K562 (cell line): ENCODE measurements around the gene MRPL55. TPM values are rescaled to one million over a fixed set of nuclear protein-coding genes. Genes with fewer than 3 reads are reported as not detected.

Source experiments
- ATAC-seq: fragments of 200-7000 bp; cut with Tn5 transposase; 3 replicates; pipeline ENCODE4 v1.9.1; 2020; ENCODE audit warnings: moderate library complexity
- BruUV-seq: library from RNA; stranded (reverse); fragments of 400-500 nt; replicated peaks from 2 replicates; lab custom pipeline; 2021; lab: Mats Ljungman, UMichigan
- CTCF ChIA-PET: fragments of 300-600 bp; formaldehyde crosslinking; extraction: SDS; loops from one replicate; lab custom pipeline; 2021; ENCODE audit warnings: low intra/inter-chr PET ratio; lab: Yijun Ruan, JAX
- POLR2A ChIA-PET: fragments of 300-600, 350-650 bp; sonication (Branson Sonifier 250); formaldehyde crosslinking; extraction: SDS; loops from one replicate; lab custom pipeline; 2021; ENCODE audit warnings: antibody characterized with exemption, inconsistent platforms; lab: Yijun Ruan, JAX
- DNase-seq, 4 experiments: peaks; one replicate each; pipeline versions ENCODE4 v3.0.0 to v3.0.0-alpha.2; 2011 to 2018; ENCODE audit warnings: low spot score in 3 of 4, mixed read lengths in 3 of 4; ENCODE audit errors: extremely low read depth in 1 of 4
- FAIRE-seq: peaks from 2 replicates; lab custom pipeline; 2011; peaks lifted over from hg19 to GRCh38; lab: Jason Lieb, UNC
- H2AFZ ChIP-seq: 2 replicates; pipeline ENCODE4 v1.6.0; 2011; ENCODE audit warnings: low read depth, low read length, control low read depth, inconsistent platforms
- H3K27ac ChIP-seq: fragments of 200-600 bp; 3 replicates; pipeline ENCODE4 v1.8.0; 2011; ENCODE audit warnings: low read depth, mild to moderate bottlenecking, control low read depth, inconsistent platforms, low read length, moderate library complexity, mixed read lengths; ENCODE audit errors: extremely low read depth
- H3K27me3 ChIP-seq, 2 experiments: fragments of 300-600 bp in 1 of 2; 2 replicates in 1 of 2; 3 replicates in 1 of 2; pipeline versions ENCODE4 v1.6.0 to v1.8.0; 2011; ENCODE audit warnings: inconsistent platforms in 2 of 2, low read length in 2 of 2, mild to moderate bottlenecking in 1 of 2, mixed read lengths in 1 of 2, moderate library complexity in 1 of 2; ENCODE audit not compliant: control insufficient read depth in 2 of 2, insufficient read depth in 2 of 2
- H3K36me3 ChIP-seq: fragments of 300-600 bp; 3 replicates; pipeline ENCODE4 v1.8.0; 2011; ENCODE audit warnings: mild to moderate bottlenecking, low read length, inconsistent platforms; ENCODE audit not compliant: control insufficient read depth, insufficient read depth
- H3K4me1 ChIP-seq, 2 experiments: fragments of 200-600 bp in 1 of 2; replicated peaks in 1 of 2; 2 replicates in 1 of 2; 3 replicates in 1 of 2; pipeline versions ENCODE4 v1.5.1 to v1.8.0; 2011; ENCODE audit warnings: inconsistent platforms in 2 of 2, low read length in 2 of 2, mild to moderate bottlenecking in 1 of 2, mixed read lengths in 1 of 2, moderate library complexity in 1 of 2; ENCODE audit not compliant: control insufficient read depth in 2 of 2, insufficient read depth in 2 of 2
- H3K4me2 ChIP-seq: 2 replicates; pipeline ENCODE4 v1.6.1; 2011; ENCODE audit warnings: low read length, control low read depth, inconsistent platforms, mixed read lengths; ENCODE audit not compliant: insufficient read depth
- H3K4me3 ChIP-seq: fragments of 200-600 bp; sonication (generic), shearing (Covaris generic); 2 replicates; pipeline ENCODE4 v1.5.1; 2016; ENCODE audit warnings: control low read depth, inconsistent platforms
- H3K79me2 ChIP-seq: fragments of 200-600 bp; 3 replicates; pipeline ENCODE4 v1.8.0; 2011; ENCODE audit warnings: low read length, inconsistent platforms; ENCODE audit not compliant: control insufficient read depth, insufficient read depth
- H3K9ac ChIP-seq, 2 experiments: 2 replicates each; pipeline versions ENCODE4 v1.6.0 to v1.6.1; 2011; ENCODE audit warnings: low read depth in 2 of 2, low read length in 2 of 2, control low read depth in 1 of 2, inconsistent platforms in 1 of 2, mild to moderate bottlenecking in 1 of 2, mixed read lengths in 1 of 2; ENCODE audit not compliant: insufficient read depth in 1 of 2
- H3K9me1 ChIP-seq: one replicate; pipeline ENCODE4 v1.6.0; 2011; ENCODE audit warnings: inconsistent platforms, mild to moderate bottlenecking, low read length, moderate library complexity; ENCODE audit not compliant: control insufficient read depth, insufficient read depth
- H3K9me3 ChIP-seq: replicated peaks from 2 replicates; pipeline ENCODE4 v1.5.1; 2011; ENCODE audit warnings: low read depth, low read length, inconsistent platforms; ENCODE audit not compliant: control insufficient read depth, insufficient read depth
- H4K20me1 ChIP-seq: replicated peaks from 2 replicates; pipeline ENCODE4 v1.6.1; 2011; ENCODE audit warnings: low read length, inconsistent platforms, mixed read lengths; ENCODE audit not compliant: control insufficient read depth, insufficient read depth
- CCAR2 ChIP-seq: fragments of 200-400 bp; formaldehyde crosslinking; IDR thresholded peaks from 2 replicates; pipeline ENCODE4 v1.6.1; 2017; ENCODE audit warnings: mild to moderate bottlenecking, low read depth, low read length
- FOXM1 ChIP-seq, 2 experiments: fragments of 450-650 bp in 1 of 2; sonication (generic) in 1 of 2; formaldehyde crosslinking in 1 of 2; IDR thresholded peaks; 2 replicates each; pipeline versions ENCODE4 v1.6.1 to v1.9.0; 2017 to 2022; ENCODE audit warnings: low read depth in 2 of 2, mild to moderate bottlenecking in 2 of 2, missing genetic modification reagents in 1 of 2, moderate library complexity in 1 of 2
- GATA2 ChIP-seq: sonication (generic); formaldehyde crosslinking; IDR thresholded peaks from 2 replicates; pipeline ENCODE4 v1.4.0; 2020; ENCODE audit warnings: mild to moderate bottlenecking, missing genetic modification reagents
- GATAD2A ChIP-seq: fragments of 450-650 bp; IDR thresholded peaks from 2 replicates; pipeline ENCODE4 v1.6.1; 2017
- HES1 ChIP-seq: fragments of 450-650 bp; IDR thresholded peaks from 2 replicates; pipeline ENCODE4 v1.6.1; 2016; ENCODE audit warnings: low read depth, mild to moderate bottlenecking, moderate library complexity
- KHSRP ChIP-seq: fragments of 450-650 bp; IDR thresholded peaks from 2 replicates; pipeline ENCODE4 v1.6.1; 2017
- MCM2 ChIP-seq: fragments of 450-650 bp; IDR thresholded peaks from 2 replicates; pipeline ENCODE4 v1.6.1; 2017; ENCODE audit warnings: low read depth, mild to moderate bottlenecking
- OTX1 ChIP-seq: fragments of 450-650 bp; formaldehyde crosslinking; IDR thresholded peaks from 2 replicates; pipeline ENCODE4 v1.4.0; 2022; ENCODE audit warnings: mild to moderate bottlenecking
- POU5F1 ChIP-seq: fragments of 150-350 bp; IDR thresholded peaks from 2 replicates; pipeline ENCODE4 v1.6.1; 2014; ENCODE audit warnings: borderline replicate concordance, low read length, low read depth, mild to moderate bottlenecking; ENCODE audit not compliant: partially characterized antibody
- SLC30A9 ChIP-seq: fragments of 250-450 bp; sonication (Bioruptor Pico); IDR thresholded peaks from 2 replicates; pipeline ENCODE4 v1.8.0; 2022; ENCODE audit warnings: mild to moderate bottlenecking, moderate library complexity
- SRF ChIP-seq, 2 experiments: fragments of 250-450, 450-650 bp in 1 of 2; sonication (Bioruptor Pico) in 1 of 2; sonication (generic) in 1 of 2; formaldehyde crosslinking; IDR thresholded peaks; 2 replicates each; pipeline versions ENCODE4 v1.5.0 to v1.5.1; 2020 to 2022; ENCODE audit warnings: mild to moderate bottlenecking in 1 of 2, missing genetic modification reagents in 1 of 2
- STAT5A ChIP-seq: IDR thresholded peaks from 2 replicates; pipeline ENCODE4 v1.6.1; 2012; ENCODE audit warnings: low read length, inconsistent platforms, borderline replicate concordance
- TAF7 ChIP-seq: fragments of 450-650 bp; IDR thresholded peaks from 2 replicates; pipeline ENCODE4 v1.6.1; 2016; ENCODE audit warnings: missing genetic modification characterization, missing compliant biosample characterization
- XRCC5 ChIP-seq: fragments of 200-400 bp; formaldehyde crosslinking; IDR thresholded peaks from 2 replicates; pipeline ENCODE4 v1.6.1; 2017; ENCODE audit warnings: low read depth, mild to moderate bottlenecking, low read length
- ZC3H8 ChIP-seq: fragments of 450-650 bp; IDR thresholded peaks from 2 replicates; pipeline ENCODE4 v1.6.1; 2017
- ZNF280B ChIP-seq: fragments of 250-450 bp; sonication (Bioruptor Pico); IDR thresholded peaks from 2 replicates; pipeline ENCODE4 v1.5.1; 2021; ENCODE audit warnings: mild to moderate bottlenecking
- WGBS: fragments of 100-300 bp; shearing (Covaris generic); methylation state at CpG from one replicate; pipeline ENCODE4 v1.1.6; 2016; ENCODE audit warnings: low coverage, mixed read lengths; ENCODE audit not compliant: insufficient coverage; ENCODE audit errors: missing lambda C conversion rate; 5-methylcytosine and 5-hydroxymethylcytosine counted together
- in situ Hi-C: fragments of 300-500 bp; cut with MboI; formaldehyde crosslinking; loops from 4 replicates; pipeline ENCODE4 v1.15.0; 2018; ENCODE audit warnings: inconsistent platforms, mixed read lengths
- intact Hi-C: fragments of 100-400 bp; cut with micrococcal nuclease; formaldehyde crosslinking; loops from 2 replicates; pipeline ENCODE4 v1.14.2; 2022
- polyA plus RNA-seq, 8 experiments: library from polyadenylated mRNA; depleted of rRNA in 4 of 8; stranded (reverse) in 5 of 8; unstranded in 3 of 8; fragments of >200 nt; fragmentation: Nextera tagmentation in 2 of 8; fragmentation: Illumina TruSeq in 1 of 8; extraction: Ambion mirVana in 2 of 8; extraction: Trizol in 1 of 8; gene quantifications; 2 replicates each; pipeline versions ENCODE4 v1.2.1 to v1.2.3, GENCODE V29; 2011 to 2014; ENCODE audit warnings: inconsistent platforms in 1 of 8, missing spikeins in 1 of 8
- total RNA-seq, 7 experiments: library from RNA; depleted of rRNA in 6 of 7; stranded (reverse); fragments of >200 nt in 6 of 7; fragmentation: Illumina TruSeq in 2 of 7; extraction: Trizol in 2 of 7; gene quantifications; 2 replicates each; pipeline versions ENCODE4 v1.2.1 to v1.2.3, GENCODE V29; 2011 to 2021; ENCODE audit warnings: low replicate concordance in 1 of 7

The MRPL55 gene
- total and polyA plus RNA-seq, 9 of the 15 experiments (the other 6 are each of a cell fraction or from before 2014, with no cell fraction given): 34.9 to 228 (median 81.0) TPM

GRCh38 chr1:228134591-228134990, 25.5 kb upstream of the MRPL55 start:
- H4K20me1 ChIP-seq: no peaks in the 10 kb centered on the region
- H3K4me3 ChIP-seq: no peak overlapping the region
- no peak for DNase-seq
- no peak for ATAC-seq
- H3K4me1 ChIP-seq: peaks cover 8 to 18% of the 10 kb centered on the region in 2 experiments; a peak in 4 of 5 replicates
- no peak for FAIRE-seq
- H2AFZ ChIP-seq: no peak overlapping the region
- no peaks in the 10 kb centered on the region for H3K9me3 ChIP-seq
- no peaks in the 10 kb centered on the region for H3K36me3 ChIP-seq
- WGBS: 43% methylated on average over 12 of the region's 12 CpGs
- H3K27ac ChIP-seq: no peak overlapping the region
- ChIA-PET CTCF (no interaction called here), POLR2A (interaction anchor here (1.0 to 1.4 kb wide), 4 partner anchors 8 to 32 kb away, joined by 3 to 5 read pairs (median 3); no protein-coding TSS in a partner anchor)
- H3K27me3 ChIP-seq: no peaks in the 10 kb centered on the region
- no TSS peak for BruUV-seq
- TF ChIP-seq MCM2 (no peak), STAT5A (no peak), HES1 (no peak), GATA2 (CRISPR knock-in tag) (no peak), SRF (CRISPR knock-in tag; IDR thresholded peaks at IDR 0.05) (no peak), ZC3H8 (no peak), OTX1 (CRISPR knock-in tag) (no peak), KHSRP (no peak), ZNF280B (CRISPR knock-in tag) (no peak), SLC30A9 (no peak), FOXM1 (IDR thresholded peaks at IDR 0.05; ENCODE audit: low read depth) (no peak), FOXM1 (CRISPR knock-in tag; IDR thresholded peaks at IDR 0.05; ENCODE audit: low read depth) (no peak), GATAD2A (no peak), POU5F1 (no peak), XRCC5 (no peak), TAF7 (tag) (no peak), CCAR2 (no peak)
- intact Hi-C loops: loop anchor here (5.0 kb wide), 2 partner anchors 48 to 133 kb away; no protein-coding TSS in a partner anchor
- in situ Hi-C loops: no loop called here
- no peaks in the 10 kb centered on the region for H3K9me1 ChIP-seq
- no peaks in the 10 kb centered on the region; the same call in 2 of the 3 replicates for H3K79me2 ChIP-seq
- H3K9ac ChIP-seq: peak overlapping the region in 1 of 2 experiments; percentile 69; a peak in 2 of 4 replicates
- H3K4me2 ChIP-seq: no peak overlapping the region
